ENCODE measurements around the gene NOS1AP. TPM values are rescaled to one million over a fixed set of nuclear protein-coding genes. Genes with fewer than 3 reads are reported as not detected.

The NOS1AP gene
- polyA plus RNA-seq, 1 of the 3 experiments (the other 2 are of a cell fraction) = 0.03 TPM

DNA sequence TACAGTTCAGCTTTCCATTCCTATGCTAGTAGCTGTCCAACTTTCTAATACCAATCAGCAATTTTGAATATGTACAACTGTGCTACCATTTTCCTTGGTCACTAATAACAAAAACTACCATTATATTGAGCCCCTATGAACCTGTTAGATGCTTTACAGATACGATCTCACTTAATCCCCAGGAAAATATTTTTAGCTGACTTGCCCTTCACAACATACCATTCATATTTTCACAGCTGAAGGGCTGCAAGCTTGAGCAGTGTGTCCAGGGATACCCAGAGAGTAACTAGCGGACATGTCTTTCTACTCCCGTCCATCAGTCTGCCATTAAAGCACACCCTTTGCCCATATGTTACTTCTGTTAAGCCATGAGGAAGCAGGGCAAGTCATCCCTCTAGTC, 166.7 kb downstream of the NOS1AP start:
- Histone ChIP-seq H3K4me3 (ENCODE audit: low read depth in 2 of 2, low read length in 1 of 2) (no peak overlapping the region), H3K9me2 (no peaks in the 10 kb centered on the region), H3K36me3 (replicated peaks in 1 of 2; ENCODE audit: control insufficient read depth in 1 of 2, insufficient read depth in 2 of 2, low read length in 1 of 2) (no peaks in the 10 kb centered on the region), H3F3A (replicated peaks; ENCODE audit: insufficient read depth) (no peaks in the 10 kb centered on the region), H2AFZ (ENCODE audit: low read depth) (no peak overlapping the region), H3K27ac (ENCODE audit: low read depth in 2 of 2, low read length in 1 of 2) (no peak overlapping the region), H3K79me2 (ENCODE audit: insufficient read depth) (no peaks in the 10 kb centered on the region), H3K4me1 (ENCODE audit: control insufficient read depth in 1 of 2, insufficient read depth in 2 of 2, low read depth in 1 of 2, low read length in 1 of 2) (peaks cover 0 to 8% of the 10 kb centered on the region in 2 experiments; a peak in 2 of 4 replicates), H4K20me1 (ENCODE audit: insufficient read depth) (no peaks in the 10 kb centered on the region), H3K27me3 (ENCODE audit: insufficient read depth) (no peaks in the 10 kb centered on the region), H3K4me2 (no peak overlapping the region), H3K9ac (no peak overlapping the region), H3K9me3 (no peaks in the 10 kb centered on the region)
- no peak for TF ChIP-seq RAD21 (IDR thresholded peaks at IDR 0.05; ENCODE audit: low read length)
- TF ChIP-seq ELF1 (IDR thresholded peaks at IDR 0.05) = no peak
- no peak for TF ChIP-seq GABPA (IDR thresholded peaks at IDR 0.05; ENCODE audit: low read depth)
- TF ChIP-seq CHD2 (IDR thresholded peaks at IDR 0.05; ENCODE audit: low read length, partially characterized antibody) = no peak
- TF ChIP-seq, protein P1, sequence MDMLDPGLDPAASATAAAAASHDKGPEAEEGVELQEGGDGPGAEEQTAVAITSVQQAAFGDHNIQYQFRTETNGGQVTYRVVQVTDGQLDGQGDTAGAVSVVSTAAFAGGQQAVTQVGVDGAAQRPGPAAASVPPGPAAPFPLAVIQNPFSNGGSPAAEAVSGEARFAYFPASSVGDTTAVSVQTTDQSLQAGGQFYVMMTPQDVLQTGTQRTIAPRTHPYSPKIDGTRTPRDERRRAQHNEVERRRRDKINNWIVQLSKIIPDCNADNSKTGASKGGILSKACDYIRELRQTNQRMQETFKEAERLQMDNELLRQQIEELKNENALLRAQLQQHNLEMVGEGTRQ (IDR thresholded peaks at IDR 0.05; ENCODE audit: borderline replicate concordance, low read depth, low read length) = no peak
- TF ChIP-seq, protein P2, sequence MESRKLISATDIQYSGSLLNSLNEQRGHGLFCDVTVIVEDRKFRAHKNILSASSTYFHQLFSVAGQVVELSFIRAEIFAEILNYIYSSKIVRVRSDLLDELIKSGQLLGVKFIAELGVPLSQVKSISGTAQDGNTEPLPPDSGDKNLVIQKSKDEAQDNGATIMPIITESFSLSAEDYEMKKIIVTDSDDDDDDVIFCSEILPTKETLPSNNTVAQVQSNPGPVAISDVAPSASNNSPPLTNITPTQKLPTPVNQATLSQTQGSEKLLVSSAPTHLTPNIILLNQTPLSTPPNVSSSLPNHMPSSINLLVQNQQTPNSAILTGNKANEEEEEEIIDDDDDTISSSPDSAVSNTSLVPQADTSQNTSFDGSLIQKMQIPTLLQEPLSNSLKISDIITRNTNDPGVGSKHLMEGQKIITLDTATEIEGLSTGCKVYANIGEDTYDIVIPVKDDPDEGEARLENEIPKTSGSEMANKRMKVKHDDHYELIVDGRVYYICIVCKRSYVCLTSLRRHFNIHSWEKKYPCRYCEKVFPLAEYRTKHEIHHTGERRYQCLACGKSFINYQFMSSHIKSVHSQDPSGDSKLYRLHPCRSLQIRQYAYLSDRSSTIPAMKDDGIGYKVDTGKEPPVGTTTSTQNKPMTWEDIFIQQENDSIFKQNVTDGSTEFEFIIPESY (IDR thresholded peaks at IDR 0.05; ENCODE audit: borderline replicate concordance, low read depth) = no peak
- TF ChIP-seq RFX5 (IDR thresholded peaks at IDR 0.05; ENCODE audit: low read length) = no peak
- TF ChIP-seq MEF2A (IDR thresholded peaks at IDR 0.05; ENCODE audit: borderline replicate concordance, low read depth) = no peak
- no peak for TF ChIP-seq FOXM1 (IDR thresholded peaks at IDR 0.05; ENCODE audit: low read depth)
- TF ChIP-seq JUND (IDR thresholded peaks at IDR 0.05) = no peak
- no peak for TF ChIP-seq REST (IDR thresholded peaks at IDR 0.05; ENCODE audit: low read depth, low read length)
- TF ChIP-seq TEAD4 (IDR thresholded peaks at IDR 0.05; ENCODE audit: borderline replicate concordance, insufficient read depth) = no peak
- no peak for TF ChIP-seq PBX3 (IDR thresholded peaks at IDR 0.05)
- no peak for TF ChIP-seq EP300 (IDR thresholded peaks at IDR 0.05; ENCODE audit: borderline replicate concordance in 1 of 2, low read depth in 1 of 2, low read length in 1 of 2)
- no peak for TF ChIP-seq MXI1 (IDR thresholded peaks at IDR 0.05; ENCODE audit: low read depth, low read length)
- CTCF ChIA-PET = no interaction called here
- WGBS (ENCODE audit: low lambda C conversion rate) = 39% methylated on average over 3 of the region's 3 CpGs
- DNase-seq = no peak
- POLR2A ChIA-PET = no interaction called here

All from SK-N-SH (cell line).